SIG-M5 treated with dmso at 0.1 percent for 504 hours (cell line): ENCODE data around the gene TLE1.

Experiments used
- DNase-seq: peaks from one replicate; lab custom pipeline; 2025; ENCODE audit not compliant: unreplicated experiment; lab: John Stamatoyannopoulos, UW

The TLE1 gene

DNA sequence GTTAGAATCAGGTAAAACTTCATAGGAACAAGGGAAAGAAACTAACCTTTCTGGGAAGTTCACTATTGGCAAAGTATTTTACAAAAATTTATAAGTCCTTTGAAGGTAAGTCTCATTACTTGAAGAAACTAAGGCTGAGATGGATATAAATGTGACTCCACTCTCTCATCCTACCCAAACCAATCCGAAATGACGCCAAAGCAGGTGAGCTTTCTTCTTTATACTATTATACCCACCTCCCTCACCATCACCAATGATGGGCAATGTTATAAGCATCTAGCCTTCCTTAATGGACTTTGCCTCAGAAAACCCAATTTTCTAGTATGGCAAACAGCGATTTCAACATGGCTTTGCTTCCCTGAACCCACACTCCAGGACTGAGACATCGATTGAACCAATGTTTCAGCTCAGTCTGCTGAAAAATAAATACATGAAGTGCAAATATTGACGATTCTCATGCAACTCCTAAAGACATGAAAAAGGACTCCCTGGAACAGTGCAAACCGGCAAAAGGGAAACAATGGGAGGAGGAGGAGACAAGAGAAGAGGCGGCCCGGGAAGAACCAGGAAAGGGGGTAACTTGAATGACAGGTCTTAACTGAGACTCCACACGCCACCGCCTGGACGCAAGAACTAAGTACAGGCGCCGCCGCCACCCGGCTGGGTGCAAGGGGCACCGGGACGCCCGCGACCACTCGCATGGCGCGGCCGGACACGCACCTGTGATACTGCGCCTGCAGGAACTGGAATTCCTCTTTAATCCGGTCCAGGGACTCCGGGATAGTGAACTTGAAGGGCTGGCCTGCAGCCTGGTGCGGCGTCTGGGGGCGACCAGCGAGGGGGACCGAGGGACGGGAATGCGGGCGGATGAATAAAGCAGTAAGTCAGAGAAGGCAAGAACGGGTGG, 2.5 kb downstream of the TLE1 start:
- peak; percentile 65 for DNase-seq

DNA sequence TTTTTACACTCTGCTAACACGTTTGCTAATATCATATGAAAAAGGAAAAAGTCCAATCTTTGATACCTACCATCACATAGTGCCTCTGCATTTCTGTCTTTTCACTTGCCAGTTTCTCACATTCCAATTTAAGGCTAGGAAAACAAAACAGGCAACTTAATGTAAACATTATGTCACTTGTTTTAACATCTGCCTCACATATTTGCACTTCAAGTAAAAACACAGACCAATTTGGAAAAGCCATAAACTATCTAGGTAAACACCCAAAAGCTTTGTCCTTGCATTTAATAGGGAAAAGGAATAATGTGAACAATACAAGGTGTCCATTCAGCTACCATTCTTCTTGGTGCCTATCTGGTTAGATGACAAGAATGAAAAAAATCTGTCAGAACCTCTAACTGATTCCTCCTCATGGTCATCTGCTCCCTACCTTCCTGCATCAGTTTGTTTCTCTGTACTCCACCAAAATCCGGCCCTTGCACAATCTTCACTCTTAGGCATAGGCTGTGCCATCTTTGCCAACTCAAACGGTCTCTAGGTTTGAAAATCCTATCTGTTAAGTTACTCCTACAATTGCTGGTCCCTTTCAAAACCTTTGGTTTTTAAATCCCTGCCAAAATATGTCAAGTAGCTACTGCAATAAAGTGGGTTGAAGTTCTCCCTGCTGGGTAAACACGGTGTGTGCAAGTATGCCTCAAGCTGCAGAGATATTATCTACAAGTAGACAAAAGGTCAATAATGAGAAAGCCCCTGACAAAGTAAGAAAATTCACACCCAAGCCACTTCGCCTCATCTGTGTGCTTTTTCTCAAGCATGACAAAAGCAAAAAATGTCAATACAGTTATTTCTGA, 3.4 kb downstream of the TLE1 start:
- peak; percentile 44 for DNase-seq

DNA sequence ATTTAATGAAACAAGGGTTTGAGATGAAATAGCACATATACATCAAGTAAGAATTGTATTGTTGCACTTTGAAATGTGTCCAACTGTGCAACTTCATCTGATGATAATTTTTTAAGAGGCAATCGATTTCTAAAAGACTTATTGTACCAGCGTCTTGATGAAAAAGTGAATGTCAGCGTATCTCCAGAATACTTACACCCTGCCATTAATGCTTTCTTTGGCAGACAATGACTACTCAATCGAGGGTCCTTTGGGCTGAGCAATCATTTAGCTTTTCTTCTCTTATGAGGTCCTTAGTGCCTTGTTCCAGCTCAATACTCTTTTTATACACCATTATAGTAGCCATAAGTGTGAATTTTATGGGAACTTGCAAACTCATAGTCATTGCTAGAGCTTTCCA, 4.7 kb downstream of the TLE1 start:
- DNase-seq = no peak

DNA sequence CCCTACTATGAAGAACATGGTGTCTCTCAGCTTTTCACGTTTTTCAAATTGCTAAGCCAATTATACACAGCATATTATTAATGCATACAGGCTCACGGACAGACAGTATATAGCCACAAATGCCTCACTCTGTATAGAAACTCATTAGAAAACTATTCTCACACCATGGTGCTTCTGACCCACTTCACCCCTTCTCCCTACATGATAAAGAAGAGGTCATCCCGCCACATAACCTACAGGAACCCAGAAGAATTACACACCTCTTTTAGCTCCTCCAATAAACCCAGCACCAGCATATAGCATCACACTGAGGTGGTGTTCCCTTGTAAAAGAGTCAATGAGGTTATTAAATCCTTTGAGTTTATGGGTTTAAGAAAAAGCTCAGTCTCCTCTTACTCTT, 5.6 kb downstream of the TLE1 start:
- DNase-seq = no peak

DNA sequence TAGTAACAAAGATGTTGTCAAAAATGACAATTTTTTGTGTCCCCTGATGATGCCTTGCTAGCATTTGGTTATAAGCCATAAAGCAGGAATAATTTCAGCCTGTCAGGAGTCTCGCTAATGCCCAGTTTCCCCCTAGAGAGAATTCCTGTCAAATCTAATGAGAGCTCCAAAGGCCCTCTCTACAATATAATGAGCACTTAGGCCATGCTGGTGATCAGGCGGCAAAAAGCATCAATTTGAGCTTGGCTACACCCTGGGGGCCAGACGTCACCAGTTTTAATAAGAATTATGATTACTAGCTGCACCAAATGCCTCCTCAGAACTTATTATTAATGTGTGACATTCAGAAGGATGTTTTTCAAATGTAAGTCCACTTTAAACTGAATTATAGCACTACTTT, 6.1 kb downstream of the TLE1 start:
- DNase-seq = no peak

DNA sequence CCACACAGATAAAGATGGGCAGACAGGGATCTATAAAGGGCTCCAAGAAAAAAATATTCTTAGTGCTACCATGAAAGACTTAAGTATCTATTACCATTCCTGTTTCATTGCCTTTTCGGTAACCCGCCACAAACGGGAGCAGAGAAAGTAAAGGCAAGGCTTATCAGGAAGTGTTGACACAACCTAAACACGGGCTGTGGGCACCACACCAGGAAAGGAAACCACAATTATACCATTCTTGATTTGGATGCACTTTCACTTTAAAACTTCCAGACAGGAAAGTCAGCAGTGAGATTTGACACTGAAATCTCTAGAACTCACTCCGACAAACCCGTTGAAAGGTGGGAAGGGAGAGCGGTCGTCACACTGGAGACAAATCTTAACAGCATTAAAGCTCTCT, 6.5 kb downstream of the TLE1 start:
- DNase-seq = no peak

DNA sequence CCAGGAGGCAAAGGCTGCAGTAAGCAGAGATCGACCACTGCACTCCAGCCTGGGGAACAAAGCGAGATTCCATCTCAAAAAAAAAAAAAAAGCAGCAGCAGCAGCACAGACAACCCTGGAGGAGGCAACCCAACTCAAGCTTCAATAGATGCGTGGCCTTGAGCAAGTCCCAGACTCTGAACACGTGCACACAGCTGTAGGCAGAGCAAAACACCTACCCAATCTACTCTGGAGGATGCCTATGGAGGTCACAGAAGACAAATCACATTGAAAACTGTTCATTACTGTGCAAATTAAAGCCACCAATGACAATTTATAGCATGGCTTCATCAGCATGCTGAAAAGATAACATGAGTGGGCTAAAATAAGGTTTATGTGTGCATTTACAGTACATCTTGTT, 7.2 kb downstream of the TLE1 start:
- DNase-seq = no peak

DNA sequence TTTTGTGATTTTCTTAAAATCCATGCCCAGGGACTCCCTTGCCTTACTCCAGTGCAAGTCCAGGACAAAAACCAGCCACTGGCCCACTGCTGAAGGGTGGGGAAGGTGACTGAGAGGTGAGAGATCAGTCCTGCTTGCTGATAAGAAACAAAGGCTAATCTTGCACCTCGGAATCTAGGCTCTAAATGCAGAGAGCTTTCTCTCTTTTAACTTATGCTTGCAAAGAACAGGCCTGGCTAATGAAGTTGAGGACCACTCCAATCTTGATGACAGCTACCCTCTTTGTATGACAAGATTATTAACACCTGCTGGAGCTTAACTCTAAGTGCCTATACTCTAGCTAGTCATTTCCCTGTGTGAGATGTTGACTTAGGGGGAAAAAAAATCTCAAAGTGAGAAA, 8.8 kb downstream of the TLE1 start:
- no peak for DNase-seq

DNA sequence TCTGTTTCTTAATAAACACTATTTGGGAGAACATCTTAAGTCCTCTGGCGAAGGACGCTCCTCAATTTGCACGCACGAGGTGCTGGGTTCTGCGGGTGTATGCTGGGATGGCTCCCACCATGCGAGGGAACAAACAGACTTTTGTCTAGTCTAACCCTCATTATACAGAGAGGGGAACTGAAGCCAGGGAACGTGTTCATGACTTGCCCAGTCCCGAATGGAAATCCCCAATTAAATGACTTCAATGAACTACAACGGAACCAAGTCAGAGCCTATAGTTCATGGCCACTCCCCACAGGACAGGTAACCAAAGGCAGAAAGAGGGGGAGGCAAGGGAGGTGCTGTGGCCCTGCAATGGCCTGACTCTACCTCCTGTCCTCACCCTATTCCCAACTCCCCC, 9.3 kb downstream of the TLE1 start:
- DNase-seq = no peak

DNA sequence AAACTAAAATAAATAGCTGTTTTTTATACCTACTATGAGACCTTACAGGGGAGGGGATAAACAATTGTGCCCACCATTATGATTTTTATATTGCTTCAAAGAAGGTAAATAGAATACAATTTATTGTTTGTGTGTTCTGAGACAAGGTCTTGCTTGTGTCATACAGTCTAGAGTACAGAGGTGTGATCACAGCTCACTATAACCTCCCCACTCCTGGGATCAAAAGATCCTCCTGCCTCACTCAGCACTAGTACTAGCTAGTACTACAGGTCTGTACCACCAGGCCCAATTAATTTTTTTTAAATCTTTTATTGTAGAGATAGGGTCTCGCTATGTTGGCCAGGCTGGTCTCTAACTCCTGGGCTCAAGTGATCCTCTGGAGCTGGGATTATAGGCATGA, 11.3 kb downstream of the TLE1 start:
- DNase-seq = no peak

DNA sequence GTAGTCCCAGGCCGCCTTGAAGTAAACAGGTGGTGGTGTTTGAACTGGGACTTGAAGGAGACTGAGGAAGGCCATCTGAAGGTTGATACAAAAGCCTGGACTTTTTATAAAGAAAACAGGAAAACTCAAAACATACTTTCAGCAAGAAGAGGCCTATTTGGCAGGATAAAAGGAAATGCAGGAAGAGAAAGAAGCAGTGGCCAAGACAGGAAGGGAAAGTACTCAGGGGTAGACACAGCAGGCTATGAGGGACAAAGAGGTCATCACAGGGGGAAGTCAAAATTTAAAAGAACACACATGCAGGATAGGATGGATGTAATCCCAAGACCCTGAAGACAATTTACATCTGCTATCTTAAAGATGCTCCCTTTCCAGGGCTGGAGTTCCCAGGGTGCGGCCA, 13.0 kb downstream of the TLE1 start:
- no peak for DNase-seq

DNA sequence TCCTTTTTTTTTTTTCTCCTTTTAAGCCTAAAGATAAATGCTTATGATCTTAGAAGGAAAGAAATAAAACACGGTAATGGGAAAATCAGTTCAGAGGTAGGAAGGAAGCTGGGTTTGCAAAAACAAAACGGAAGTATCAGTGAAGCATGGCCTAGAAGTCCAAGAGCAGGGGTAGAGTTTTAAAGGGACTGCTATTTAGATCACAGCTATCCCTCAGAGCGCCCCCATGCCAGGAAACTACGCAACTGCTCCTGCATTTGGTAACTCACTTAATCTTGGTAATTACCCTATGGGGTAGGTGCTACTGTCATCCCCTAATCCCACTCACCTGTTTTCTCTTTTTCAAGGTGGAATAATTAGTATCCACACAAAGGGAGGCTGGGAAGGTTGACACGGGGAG, 16.0 kb downstream of the TLE1 start:
- no peak for DNase-seq

DNA sequence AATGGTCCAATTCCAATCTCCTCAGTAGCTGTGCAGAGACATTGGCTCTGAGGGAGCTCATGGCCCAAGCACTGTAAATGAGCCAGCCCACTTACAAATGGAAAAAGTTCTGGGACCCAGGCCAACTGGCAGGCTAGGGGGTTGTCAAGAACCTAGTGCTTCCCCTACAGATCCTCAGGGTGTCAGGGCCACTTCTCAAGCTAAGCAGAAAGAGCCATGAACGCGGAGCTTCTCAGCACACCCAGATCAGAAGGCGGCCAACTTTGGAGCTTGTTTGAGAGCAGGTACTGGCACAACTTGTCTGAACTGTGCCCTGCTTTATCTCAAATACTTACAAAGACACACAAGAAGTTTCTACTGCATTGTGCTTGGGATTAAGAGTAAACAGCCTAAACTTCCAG, 17.5 kb downstream of the TLE1 start:
- no peak for DNase-seq

DNA sequence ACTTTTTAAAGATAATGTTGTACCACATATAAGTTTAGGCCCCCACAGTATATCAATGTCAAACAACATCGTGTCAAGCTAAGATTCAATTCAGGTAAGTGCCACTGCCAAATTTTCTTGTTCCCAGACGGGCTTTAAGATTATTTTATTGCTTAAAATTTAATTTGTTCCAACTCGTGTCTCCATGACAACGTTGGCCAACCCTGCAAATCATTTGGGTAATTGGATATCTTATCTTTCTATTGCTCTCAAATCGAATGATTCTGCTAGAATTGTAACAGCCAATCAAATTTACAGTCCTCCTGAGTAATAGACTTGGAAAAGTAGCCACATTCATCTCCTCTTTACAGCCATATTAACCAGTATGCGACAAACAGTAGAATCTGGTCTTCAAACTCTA, 19.5 kb downstream of the TLE1 start:
- no peak for DNase-seq

DNA sequence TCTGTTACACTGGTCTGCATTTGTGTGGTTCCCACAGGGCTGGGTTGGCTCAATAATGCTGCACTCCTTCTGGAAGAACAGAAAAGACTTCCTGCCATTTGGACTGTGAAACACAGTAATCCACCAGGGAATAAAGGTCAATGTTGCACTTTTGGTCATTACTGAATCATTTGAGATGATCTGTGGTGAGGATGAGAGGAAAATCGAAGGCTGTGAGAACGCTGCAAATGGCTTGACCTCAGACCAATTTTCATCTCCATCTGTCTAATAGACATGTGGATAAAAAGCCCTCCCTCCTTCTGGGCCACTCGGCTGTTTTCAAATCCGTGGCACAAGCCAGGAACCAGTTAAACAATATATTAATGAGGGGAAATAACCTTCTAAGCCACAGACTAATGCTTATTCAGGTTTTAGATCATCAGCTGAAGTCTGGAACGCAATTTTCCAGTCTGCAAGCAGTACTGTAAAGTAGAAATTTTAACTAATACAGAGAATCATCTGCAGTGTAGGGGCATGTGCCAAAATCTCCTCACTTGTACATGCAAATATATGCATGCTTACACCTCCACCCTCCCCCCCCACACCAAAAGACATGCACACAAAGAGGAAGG, 20.2 kb downstream of the TLE1 start:
- no peak for DNase-seq

DNA sequence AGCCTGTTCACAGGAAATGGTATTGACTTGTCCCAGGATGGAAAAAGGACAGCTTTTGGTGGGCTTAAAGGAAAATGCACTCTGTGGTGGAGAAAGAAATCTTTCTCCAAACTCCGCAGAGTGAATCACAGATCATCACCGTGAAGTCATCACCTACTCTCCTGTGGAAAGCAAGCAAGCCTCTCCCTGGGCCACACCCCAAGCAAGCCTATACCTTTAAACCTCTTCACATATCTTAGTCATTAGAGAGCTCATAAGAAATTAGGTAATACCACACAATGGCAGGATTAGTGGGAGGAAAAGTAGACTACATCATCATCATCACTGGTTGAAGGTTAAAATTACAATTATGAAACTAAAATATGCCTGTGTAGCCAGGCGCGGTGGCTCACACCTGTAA, 23.2 kb downstream of the TLE1 start:
- no peak for DNase-seq

DNA sequence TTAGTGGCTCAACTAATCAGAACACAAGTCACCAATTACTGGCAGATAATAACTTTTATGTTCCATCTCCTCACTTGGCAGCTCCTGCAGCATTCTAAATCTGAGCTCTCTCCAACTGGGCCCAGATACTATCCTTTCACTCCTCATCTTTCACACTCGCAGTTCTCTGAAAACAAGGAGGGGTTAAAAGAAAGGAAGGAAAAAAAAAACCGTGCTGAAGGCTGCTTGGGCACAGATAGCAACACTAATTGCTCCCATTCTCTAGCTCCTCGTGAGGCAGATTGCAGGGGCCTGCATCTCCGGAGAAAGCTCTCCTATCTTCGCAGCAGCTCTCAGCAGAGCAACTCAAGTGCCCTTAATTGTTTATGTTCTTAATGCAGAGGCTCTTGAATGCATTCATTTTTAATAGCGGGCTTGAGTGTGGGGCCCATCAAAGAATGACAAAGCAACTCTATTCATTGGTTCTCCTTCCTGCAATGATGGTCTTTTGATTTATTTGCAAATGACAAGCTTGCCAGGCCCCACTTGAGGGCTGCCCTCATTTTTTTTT, 23.9 kb downstream of the TLE1 start:
- no peak for DNase-seq

DNA sequence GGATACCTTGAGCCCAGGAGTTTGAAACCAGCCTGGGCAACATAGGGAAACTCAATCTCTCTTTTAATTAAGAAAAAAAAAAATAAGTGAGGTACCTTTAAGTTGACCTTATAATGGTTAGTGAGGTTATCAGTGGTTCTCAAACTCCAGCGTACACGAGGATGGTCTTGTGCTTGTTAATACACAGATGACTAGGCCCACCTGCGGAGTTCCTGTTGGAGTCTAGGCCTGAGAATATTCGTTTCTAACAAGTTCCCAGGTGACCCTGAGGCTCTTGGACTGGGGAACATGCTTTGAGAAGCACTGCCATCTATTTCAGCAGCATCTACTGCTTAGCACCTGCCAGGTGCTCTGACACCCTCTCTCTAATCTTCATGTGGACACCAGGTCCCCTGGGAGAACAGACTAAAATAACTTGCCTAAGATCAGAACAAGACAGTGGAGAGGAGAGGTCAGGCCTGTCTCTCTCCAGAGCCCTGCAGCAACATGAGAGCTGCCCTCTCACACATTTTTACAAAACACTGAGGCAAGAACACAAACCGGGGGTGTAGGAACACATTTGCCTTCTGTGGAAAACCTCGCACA, 24.6 kb downstream of the TLE1 start:
- no peak for DNase-seq

DNA sequence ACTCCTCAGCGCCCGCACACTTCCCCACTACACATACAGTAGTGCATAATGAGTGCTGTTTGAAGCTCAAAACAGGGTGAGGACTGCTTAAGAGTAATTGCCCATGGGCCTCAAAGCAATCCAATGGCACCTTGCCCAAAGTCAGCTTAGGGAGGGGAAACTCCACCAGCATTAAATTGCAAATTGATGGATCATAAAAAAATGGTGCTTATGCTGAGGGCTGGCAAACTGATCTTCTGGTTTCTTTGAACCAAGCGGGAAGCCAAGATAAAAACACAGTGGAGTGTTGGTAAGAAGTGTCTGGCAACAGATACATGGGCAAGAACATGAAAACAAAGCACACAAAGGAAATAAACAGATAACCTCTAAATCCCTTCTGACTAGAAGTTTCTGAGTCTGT, 28.0 kb downstream of the TLE1 start:
- no peak for DNase-seq

DNA sequence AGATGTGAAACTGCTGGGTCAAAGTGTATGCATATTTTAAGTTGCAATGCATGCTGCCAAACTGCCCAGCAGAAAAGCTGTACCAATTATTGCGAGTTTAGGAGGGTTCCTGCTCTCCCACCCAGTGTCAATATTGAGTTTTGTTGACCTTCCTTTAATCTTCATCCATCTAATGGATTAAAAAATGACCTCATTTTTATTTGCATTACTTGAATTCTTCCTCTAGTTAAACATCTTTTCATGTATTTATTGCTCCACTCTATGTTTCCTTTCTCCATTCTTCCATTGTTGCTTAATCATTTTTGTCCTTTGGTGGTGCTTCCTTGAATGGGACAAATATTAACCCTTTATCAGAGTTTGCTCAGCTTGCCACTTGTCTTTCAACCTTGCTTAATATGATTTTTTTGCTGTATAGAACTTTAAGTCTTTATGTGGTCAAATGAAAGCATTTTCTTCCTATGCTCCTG, 32.4 kb downstream of the TLE1 start:
- peak; percentile 32 for DNase-seq

DNA sequence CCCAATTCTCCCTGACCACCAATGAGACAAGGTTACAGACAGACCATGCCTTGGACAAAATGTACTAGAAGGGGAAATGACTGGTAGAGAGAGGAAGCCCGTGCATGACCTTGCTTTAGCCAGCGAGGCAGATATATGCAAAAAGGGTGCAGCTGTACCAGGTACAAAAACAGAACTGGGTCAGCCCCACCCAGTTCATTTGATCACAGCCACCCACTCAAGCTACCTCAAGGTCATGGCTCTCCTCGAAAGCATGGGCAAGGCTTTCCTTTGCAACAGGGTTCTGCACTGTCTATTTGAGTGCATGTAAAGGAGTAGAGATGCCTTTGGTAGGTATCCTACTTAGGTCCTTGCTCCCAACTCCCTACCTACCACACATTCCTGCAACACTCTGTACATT, 33.3 kb downstream of the TLE1 start:
- peak; percentile 20 for DNase-seq
